T-helper 2 cell (primary cell): ENCODE data around the gene ACSS1.

Experiments used
- DNase-seq, 5 experiments: peaks; one replicate each; pipeline versions ENCODE4 v3.0.0 to v3.0.0-alpha.2; 2012 to 2022

Gene ACSS1

DNA sequence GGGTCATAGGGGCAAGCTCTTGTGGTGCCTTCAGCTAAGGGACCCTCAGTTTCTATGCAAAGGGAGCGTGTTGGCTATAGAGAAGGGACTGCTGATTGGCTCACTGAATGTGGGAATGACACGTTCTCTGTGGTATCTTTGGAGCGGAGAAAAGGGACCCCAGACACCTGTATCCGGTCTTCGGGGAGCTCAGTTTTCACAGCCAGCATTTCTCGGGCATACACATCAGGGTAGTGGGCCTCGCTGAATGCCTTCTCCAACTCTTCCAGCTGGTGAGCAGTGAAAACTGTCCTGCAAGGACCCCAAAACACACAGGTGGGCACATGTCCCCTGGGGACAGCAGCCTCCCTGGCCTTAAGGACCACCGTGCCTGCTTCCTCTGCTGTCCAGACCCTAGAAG is 20.7 kb upstream of the ACSS1 start:
- DNase-seq = no peak

DNA sequence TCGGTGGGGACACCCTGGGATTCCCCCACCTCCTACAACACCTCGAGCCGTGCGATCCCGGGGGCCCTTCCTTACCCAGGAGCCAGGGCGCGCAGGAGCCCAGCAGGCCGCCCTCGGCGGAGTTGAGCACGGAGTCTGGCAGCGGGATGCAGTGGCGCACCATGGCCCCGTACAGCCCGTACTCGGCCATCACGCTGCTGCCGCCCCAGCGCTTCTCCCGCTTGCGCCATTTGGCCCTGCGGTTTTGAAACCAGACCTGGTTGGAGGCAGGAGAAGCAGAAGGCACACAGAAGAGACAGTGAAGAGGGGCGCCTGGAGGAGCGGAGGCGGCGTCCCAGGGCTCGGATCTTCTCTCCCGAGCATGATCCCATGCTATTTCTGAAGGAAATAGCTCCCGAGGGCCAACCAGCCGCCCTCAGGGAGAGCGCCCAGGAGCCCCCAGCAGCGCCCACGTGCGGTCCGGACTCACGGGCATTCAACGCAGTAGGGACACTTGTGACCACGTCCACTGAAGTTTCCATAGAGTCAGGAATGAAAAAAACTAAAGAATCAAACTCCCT is 19.8 kb upstream of the ACSS1 start:
- DNase-seq = no peak

DNA sequence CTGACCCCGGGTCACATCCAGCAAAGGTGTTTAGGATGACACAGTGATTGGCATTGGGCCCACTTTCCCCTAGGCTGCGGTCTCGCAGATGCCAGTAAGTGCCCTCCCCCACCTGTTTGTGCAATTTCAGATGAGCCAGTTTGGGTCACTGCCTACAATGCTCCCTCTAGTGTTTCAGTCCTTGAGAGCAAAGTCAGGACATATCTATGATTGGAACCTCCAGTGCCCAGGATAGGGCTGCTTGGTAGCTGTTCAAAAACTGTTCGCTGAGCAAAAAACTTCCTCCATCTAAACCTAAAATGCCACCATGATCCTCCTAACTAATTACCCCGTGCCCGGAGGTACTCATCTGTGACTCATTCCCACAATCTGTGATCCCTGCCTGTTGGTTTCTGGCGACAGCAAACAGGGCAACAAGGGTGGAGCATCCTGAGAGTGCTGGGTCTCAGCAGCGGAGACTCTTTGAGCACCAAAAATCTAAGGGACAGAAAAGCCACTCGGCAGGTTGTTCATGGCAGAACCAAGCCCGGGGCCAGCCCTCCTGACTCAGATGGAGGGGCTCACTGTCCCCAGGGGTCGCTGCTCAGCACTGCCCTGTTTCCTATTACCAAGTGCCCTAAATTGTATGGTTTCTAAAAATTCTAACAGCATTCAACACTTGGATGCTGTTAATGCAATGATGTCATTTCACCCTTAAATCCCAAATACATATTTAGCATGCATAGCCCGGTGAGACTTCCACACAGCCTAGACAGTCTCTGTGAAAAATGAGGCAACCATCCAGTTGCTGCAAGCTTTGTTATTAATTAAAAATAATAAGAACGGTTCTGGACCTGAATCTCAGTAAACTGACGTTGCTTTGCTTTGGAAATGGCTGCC is 19.0 kb upstream of the ACSS1 start:
- peak in 1 of 5 experiments; percentile 44 for DNase-seq

DNA sequence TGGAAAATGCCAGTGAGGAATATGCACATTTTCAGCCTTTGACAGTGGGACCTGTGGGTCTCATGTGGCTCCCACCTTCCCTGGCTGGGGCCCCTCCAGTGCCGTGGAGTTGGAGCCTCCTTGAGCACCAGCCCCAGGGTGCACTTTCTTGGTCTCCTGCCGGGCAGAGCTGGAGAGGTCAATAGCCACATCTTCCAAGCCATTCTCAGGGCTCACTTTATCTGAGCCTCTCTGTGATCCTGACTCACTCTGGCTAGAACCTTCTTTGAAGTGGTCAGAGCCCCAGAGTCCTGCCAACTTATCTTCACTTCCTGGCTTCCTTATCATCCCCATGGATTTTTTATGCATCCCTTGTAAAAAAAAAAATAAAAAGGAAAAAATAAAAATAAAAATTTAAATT is 18.3 kb upstream of the ACSS1 start:
- no peak for DNase-seq

DNA sequence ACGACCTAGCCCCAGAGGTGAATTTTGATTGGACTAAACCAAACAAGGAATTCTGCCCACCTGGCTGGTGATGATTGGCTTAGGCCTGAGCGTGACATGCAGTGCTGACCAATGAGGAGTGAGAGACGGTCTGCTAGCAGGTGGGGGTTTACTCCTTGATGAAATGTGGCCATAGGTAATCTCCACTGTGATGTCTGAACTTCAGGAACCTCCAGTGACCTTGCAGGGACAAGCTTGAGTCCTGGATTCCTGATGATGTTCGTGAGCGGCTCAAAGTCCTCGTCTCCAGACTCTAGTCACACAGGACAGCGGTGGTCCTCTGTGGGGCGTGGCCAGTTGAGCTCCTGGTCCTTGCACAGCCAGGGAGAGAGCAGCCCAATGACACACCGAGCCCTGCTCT is 15.6 kb upstream of the ACSS1 start:
- no peak for DNase-seq

DNA sequence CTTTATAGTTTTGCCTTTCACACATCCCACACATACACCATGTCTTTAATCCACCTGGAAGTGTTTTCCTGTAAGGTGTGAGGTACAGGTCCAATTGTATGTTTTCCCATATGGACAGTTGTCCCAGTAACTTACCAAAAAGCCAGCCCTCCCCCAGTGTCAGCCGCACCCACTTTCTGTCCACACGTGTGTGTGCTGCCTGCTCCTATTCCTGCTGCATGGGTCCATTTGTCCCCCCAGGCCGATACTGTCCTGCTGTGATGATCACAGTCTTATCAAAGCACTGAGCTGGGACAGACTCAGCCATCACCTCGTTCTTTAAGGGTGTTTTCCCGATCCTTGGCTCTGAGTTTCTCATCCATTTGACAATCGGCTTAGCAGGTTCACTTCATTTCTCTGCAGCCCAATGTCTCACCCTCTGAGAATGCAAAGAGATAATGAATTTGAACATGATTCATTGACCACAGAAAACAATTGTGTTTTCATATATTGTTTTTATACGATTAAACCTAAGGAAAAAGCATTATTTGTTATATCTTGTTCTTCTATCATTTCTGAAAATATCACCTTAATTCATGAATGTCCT is 14.4 kb upstream of the ACSS1 start:
- DNase-seq = no peak

DNA sequence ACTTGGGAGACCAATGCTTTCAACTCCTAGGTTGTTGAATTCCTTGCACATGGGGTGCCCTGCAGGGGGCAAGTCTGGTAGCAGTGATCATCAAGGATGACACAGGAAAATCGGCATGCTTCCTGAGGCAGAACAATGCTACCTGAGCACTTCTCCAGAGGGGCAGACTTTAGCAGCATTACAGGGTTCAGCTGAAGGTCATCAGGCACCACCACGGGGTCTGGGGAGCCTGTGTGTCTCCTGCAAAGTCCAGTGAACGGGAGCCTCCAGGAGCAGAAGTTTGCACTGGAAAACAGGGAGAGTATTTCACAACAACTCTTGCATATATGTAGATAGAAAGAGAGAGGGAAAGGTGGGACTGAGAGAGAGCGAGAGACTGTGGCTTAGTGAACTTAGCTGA is 13.8 kb upstream of the ACSS1 start:
- no peak for DNase-seq

DNA sequence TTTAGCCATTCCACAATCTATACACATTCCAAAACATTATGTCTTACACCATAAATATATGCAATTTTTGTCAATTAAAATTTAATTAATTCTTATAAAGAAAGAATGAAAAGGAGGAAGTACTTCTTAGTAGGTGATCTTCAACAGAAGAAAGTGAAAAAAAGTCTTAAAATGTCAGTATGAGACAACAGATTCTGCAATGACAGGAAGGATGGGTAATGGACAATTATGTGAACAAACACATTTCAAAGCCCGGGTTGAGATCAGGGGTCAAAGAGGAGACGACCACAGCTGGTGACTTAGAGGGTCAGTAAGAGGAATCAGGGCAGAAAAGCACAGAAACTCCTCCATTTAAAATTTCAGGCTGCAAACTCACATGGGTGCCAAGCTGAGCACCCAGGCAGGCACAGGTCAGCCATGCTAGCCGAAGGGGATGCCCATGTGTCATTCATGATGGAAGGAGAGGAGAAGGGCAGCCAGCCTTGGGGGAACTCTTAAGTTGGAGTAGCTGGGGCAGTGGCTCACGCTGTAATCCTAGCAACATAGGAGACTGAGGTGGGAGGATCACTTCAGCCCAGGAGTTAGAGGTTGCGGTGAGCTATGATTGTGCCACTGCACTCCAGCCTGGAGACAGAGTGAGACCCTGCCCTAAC is 13.0 kb upstream of the ACSS1 start:
- DNase-seq = no peak

DNA sequence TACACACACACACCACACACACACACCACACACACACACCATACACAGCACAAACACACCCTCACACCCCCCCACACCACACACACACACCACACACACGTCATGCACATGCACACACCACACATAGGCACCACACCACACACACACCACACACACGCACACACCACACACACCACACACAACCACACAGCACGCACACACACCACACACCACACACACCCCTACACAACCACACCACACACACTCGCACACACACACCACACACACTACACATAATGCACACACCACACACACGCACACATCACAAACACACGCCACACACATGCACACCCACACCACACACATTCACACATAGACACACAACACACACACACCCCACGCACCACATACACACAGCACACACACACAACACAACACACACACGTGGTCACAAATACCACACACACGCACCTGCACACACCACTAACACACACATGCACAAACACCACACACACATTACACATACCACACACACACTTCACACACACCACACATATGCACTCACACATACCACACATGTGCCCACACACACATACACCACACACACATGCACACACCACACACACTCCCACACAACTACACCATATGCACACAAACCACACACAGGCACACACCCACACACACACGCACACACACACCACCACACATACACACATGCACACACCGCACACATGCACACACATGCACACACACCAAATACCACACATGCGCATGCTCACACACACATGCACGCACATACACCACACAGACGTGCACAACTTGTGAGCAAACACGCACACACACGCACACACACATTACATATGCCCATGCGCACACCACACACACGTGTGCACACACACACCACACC is 9.4 kb upstream of the ACSS1 start:
- DNase-seq = peak in 1 of 5 experiments; percentile 14

DNA sequence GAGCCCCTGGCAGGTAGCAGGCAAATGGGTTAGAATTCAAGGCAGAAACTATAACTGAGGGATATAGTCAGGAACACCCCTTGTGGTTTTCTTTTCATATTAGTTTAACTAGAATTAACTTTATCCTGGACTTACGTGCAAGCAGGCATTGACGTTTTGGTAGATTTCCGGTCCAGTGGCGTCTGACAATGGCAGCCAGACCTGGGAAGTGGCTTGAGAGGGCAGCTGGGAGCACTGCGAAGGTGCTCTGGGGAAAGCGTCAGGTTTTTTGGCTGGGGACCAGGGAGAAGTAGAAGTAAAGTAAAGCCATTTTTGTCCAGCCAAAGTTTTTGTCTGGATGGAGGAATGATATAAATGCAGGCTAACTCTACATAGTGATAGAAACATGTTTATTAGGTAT is 8.4 kb upstream of the ACSS1 start:
- no peak for DNase-seq

DNA sequence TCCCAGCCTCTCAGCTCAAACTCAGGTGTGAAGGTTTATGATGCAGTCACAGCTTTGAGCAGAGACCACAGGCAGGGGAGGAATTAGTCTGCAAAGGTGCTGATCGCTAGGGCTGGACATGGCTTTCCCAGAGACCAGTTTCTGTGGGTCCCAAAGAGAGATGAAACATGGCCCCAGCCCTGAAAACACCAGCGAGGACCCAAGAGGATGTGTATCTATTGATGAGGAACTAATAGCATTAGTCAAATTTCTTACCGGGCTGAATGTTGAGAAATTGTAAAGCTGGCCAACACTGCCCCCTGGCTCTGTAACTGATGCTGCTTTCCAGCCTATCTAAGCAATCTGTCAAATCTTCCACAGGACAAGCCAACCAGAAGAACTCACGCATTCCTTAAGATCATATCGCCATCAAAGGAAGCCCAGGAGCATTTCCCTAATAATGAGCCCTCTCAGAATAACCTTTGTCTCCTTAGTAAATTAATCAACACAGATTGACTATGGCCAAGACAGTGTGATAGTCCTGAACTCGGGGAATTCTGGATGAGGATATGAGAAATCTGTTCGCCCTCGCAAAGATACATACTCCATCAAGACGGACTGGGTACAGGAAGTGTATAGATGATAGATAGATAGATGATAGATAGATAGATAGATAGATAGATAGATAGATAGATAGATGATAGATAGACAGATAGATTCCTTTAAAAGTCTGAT is 7.8 kb upstream of the ACSS1 start:
- peak in 4 of 5 experiments; percentile 33 to 63 (median 52) for DNase-seq

DNA sequence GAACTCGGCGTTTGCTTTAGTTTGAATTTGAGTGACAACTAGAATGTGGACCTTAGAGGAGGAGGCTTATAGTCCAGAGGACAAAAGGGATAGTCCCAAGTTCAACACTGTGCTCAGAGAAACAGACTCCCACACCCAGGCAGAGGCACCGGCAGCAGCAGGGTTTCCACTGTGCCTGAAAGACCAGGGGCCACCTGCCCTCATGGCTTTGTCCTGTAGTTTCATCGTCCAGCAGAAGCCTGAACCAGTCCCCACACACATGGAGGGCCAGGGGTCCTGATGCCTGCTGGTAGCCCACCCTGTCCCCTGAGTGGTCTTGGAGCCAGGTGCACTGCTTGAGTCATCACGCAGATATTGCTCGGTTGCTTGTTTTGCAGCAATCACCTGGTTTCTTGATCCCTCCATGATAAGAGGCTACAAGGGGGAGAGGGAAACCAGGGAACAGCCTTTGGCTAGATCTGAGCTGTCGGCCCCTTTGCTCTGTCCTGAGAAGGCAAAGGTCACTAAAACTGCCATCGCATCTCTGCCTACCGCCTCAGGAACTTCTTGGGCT is 7.2 kb upstream of the ACSS1 start:
- no peak for DNase-seq

DNA sequence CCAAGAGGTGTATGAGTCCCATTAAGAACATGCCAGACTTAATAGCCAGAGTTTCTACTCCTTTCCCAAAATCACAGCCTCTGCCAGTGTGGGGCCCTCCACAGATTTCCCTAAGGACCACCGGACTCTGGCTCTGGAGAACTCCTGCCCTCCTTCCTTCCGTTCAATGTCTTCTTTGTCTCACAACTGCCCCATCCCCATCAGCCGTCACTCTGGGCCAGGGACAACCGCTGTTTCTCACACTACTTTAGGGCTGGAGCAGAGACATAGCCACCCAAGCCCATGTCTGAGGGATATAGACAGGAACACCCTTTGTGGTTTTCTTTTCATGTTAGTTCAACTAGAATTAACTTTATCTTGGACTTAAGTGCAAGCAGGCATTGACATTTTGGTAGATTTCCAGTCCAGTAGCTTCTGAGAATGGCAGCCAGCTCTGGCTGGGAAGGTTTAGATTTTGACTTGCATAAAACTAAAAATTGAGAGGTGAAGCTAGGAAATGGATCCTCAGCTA is 6.7 kb upstream of the ACSS1 start:
- no peak for DNase-seq

DNA sequence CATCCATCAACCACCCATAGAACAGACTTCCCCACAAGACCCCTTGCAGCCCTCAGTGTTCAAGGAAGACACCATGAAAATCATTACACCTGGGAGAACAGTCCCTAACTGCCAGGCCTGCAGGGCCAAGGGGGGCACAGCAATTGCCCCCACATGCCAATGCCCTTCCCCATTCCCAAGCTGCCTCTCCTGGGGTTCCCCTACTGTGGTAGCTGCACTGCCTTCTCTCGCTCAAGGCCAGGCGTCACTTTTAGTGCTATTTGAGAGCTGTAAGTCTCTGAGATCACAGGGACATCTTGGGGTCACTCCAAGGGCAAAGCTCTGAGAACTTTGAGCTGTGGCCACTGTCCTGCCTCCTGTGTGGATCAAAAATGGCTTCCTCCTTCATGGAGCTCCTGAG is 6.0 kb upstream of the ACSS1 start:
- no peak for DNase-seq

DNA sequence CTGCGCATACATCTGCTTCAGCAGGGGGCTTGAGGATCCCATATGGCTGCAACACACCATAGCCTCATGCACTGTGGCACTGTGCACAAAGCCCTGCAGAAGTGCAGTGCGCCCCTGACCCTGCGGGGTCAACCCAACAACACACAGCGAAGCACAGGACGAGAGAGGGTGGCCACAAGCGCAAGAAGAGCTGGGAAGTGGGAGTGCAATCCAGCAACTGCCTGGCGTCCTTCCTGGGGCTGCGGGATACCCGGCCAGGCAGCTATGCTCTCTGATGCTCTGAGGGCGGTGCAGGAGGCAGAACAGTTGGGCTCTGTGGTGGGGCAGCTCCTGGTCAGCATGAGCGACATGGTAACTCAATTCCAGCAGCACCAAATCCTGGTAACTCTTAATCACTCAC is 5.6 kb upstream of the ACSS1 start:
- DNase-seq = no peak

DNA sequence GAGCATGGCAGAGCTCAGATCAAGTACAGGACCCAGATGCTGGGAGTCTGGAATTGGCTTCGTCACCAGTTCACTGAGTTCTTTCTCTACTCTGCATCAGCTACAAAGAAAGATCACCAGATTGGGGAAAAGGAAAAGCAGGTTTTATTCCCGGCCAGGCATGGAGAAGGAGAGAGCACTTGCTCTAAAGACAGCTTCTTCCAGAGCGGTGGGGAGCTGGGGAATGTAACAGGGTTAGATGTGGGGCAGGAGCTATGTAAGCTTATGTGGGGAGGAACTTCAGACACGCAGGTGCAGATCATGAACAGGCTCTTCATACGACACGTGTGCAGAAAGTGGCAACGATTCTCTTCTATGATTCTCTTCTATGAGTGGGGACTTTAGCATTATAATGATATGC is 4.9 kb upstream of the ACSS1 start:
- no peak for DNase-seq

DNA sequence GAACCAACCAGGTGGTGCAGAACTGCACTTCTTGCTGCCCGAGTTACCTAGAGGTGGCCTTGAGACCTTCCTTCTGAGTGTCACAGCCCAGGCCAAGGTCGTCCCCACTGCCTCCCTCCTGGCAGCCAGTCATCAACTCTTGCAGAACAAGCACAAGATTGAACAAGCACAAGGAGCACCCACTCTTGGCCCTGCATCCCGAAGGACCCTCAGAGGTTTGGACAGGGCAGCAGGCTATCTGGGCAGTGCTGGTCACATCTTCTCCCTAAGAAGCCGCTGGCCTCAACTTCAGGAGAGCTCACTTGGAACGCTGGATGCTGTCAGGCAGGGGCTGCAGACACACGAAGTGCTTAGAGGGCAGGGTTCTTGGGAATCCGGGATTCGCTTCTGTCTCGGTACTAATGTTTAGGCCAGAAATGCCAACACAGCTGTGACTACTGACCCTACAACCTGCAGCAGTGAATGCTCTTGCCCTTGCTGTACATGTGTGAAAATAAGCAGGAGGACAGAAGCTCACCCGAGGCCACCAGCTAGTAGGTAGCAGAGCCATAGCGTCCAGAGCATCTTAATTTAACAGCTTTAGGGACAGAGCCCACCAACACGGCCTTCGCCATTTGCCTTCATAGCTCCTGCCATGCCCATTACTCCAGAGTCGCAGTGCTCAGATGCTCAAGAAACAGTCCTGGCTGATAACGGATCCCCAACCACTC is 4.0 kb upstream of the ACSS1 start:
- DNase-seq = no peak

DNA sequence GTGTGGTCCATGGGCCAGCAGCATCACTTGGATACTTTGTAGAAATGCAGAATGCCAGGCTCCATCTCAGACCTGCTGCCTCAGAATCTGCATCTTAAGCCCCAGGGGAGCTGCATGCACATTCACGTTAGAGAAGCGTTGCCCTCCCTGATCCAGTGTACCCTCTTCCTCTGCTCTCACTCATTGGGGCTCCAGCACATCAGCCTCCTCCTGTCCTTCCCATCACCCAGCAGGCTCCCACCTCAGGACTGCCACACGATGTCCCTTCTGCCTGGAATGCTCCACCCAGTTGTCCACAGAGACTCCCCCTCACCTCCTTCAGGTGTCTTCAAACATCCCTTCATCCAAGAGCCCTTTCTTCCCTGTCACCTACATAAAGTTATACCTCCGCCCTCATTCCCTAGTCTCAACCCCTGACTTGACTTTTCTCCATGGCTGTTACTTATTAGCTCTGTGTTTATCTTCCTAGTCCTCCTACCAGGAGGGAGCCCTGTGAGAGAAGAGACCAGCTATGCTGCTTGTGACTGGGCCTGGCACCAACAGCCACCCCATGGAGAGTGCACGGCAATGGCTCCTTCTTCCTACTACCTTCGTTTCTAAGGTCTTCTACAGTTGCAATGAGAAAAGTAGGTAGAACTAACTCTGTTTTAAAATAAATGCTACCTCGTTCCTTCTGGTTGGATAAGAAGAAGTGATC is 3.3 kb upstream of the ACSS1 start:
- no peak for DNase-seq

DNA sequence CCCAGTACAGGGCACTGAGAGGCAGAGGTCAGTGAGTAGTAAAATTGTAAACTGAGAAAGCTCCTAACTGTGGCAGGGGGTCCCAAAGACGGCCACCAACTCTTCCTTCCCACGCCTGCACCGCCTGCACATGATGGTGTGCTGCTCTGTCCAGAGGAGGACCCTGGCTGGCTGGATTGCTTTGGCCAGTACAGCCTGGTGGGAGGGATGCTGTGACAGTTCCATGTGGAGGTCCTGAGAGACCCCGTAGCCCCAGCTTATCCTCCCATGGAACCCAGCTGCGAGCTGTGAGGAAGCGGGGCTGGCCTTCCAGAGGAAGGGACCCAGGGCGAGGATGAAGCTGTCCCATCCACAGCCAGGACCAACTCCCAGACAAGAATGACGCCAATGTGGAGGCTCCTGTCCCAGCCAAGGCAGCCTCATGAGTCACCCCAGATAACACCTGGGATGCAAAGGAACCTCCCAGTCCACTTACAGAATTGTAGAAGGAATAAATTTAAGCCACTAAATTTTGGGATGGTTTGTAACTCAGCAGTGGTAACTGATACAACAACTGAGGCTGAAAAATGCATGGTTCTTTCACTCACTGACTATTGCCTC is 2.0 kb upstream of the ACSS1 start:
- DNase-seq = no peak
